Measurements from ENCODE around the gene PITX1.

- TF ChIP-seq CTCF (IDR thresholded peaks at IDR 0.05) (no peak), POLR2A (IDR thresholded peaks at IDR 0.05) (no peak), POLR2AphosphoS5 (IDR thresholded peaks at IDR 0.05) (no peak)
Measured at GRCh38 chr5:135066781-135067180, 32.8 kb upstream of the PITX1 start.
